Measurements from ENCODE around the gene VTA1. TPM values are rescaled to one million over a fixed set of nuclear protein-coding genes. Genes with fewer than 3 reads are reported as not detected.

The VTA1 gene, protein sequence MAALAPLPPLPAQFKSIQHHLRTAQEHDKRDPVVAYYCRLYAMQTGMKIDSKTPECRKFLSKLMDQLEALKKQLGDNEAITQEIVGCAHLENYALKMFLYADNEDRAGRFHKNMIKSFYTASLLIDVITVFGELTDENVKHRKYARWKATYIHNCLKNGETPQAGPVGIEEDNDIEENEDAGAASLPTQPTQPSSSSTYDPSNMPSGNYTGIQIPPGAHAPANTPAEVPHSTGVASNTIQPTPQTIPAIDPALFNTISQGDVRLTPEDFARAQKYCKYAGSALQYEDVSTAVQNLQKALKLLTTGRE
- total RNA-seq, result 46.9 and 72.2 TPM in 2 replicates

DNA sequence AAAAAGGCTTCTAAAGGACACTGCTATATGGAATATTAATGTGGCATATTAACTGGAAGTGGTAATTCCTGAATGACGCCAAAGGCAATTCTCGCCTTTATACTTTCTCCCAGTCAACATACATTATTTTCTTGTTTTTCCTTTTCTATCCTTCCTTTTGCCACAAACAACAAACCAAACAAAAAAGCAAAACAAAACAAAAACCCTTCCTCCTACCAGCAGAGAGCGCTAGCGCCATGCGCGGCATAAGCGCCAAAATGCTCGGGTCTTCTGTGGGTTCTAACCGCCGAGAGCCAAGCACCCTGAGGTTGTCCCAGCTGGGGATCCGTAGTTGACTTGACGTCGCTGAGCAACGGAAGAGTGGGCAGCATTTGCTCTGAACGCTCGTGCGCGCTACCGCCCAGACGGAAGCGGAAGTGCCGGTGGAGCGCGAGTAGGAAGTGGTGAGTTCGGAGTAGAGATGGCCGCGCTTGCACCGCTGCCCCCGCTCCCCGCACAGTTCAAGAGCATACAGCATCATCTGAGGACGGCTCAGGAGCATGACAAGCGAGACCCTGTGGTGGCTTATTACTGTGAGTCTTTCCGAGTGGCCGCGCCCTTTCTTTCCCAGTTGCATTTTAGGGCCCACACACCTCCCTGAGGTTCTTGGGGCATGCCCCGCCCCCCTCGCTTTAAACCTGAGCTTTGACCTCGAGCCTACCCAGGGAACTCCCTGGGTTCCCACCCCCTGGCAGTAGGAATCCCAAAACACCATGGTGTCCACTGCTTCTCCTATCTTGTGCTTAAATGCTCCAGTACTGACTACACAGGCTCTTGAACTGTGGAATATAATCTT is at the start of gene VTA1, which contains the start of gene NMBR:
VTA1 (plus strand) TSS at position 436 of the 835 bp plus-strand sequence; CDS start at position 461, 25 bp downstream.
NMBR (minus strand) TSS at position 295 of the 835 bp plus-strand sequence. CDS start 58,464 bp downstream, outside the sequence.

DNA sequence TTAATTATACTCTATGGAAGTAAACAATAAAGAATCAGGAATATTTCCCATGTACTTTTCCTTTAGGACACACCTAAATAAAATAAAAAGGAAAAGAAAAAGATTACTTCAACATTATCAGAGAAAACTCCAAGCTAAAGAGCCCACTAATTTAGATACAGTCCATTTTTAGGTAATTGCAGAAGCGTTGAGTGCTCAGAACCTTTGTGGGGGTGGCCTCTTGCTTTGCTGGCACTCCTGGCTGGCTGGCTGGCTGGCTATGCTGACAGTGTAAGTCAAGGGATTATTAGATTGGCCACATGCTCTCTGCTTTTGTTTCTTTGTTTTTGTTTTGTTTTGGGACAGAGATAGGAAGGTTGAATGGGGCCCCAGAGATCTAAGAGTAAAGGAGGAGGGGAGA is 14.4 kb upstream of the VTA1 start, which contains the start of gene GJE1:
GJE1 (plus strand) TSS at position 301 of the 400 bp plus-strand sequence. CDS start 234 bp downstream, outside the sequence.

Other genes with a start within 250 kb of the VTA1 start
- not detected in 2 replicates for gene GJE1, start 14.3 kb upstream of the VTA1 start, total RNA-seq
- not detected in 2 replicates for gene NMBR, start 141 bp upstream of the VTA1 start, total RNA-seq
- 8.0 and 29.9 TPM in 2 replicates for gene ADGRG6, start 154.7 kb downstream of the VTA1 start, total RNA-seq

All from smooth muscle cell of the umbilical artery (primary cell).